NCI-H446 treated with DMSO at 0.1 percent for 48 hours (cell line): ENCODE measurements around the gene PRPF6.
A peak's percentile ranks its signal among the peaks of the same experiment; 100 is the strongest.
"Not testable (repeated sequence)": the region's sequence is repeated elsewhere in the genome, so short reads cannot be mapped to it uniquely, and the experiment has no call there.

Source experiments
- DNase-seq: peaks from one replicate; lab custom pipeline; 2025; lab: John Stamatoyannopoulos, UW

Gene PRPF6

GRCh38 chr20:63973636-63974401 is 7.1 kb upstream of the PRPF6 start:
- peak; percentile 45 for DNase-seq

- no peak for DNase-seq
Observed at GRCh38 chr20:63974402-63975200, 6.3 kb upstream of the PRPF6 start.

- DNase-seq = not testable (repeated sequence)
Observed at GRCh38 chr20:63976511-63976910, 4.4 kb upstream of the PRPF6 start.

GRCh38 chr20:63976980-63977738 is 3.8 kb upstream of the PRPF6 start:
- DNase-seq = no peak

- no peak for DNase-seq
Observed at GRCh38 chr20:63977739-63978276, 3.1 kb upstream of the PRPF6 start.

GRCh38 chr20:63978319-63979228 is 2.4 kb upstream of the PRPF6 start:
- DNase-seq = no peak

- DNase-seq = no peak
Observed at GRCh38 chr20:63979229-63979556, 1.7 kb upstream of the PRPF6 start.

- peak; percentile 60 for DNase-seq
Observed at GRCh38 chr20:63979557-63980316, 1.2 kb upstream of the PRPF6 start, which contains the start of gene SAMD10. Gene SAMD10 (minus strand): TSS chr20:63979642. CDS start chr20:63979467, 175 bp downstream.

- DNase-seq = no peak
Observed at GRCh38 chr20:63980317-63980805, 571 bp upstream of the PRPF6 start.

GRCh38 chr20:63982937-63983336 is 2.0 kb downstream of the PRPF6 start:
- DNase-seq = no peak

- DNase-seq = no peak
Observed at GRCh38 chr20:64000906-64001305, 20.0 kb downstream of the PRPF6 start.

- no peak for DNase-seq
Observed at GRCh38 chr20:64001607-64002011, 20.7 kb downstream of the PRPF6 start.

GRCh38 chr20:64003960-64004725 is 23.2 kb downstream of the PRPF6 start:
- DNase-seq = no peak

GRCh38 chr20:64005394-64005793 is 24.5 kb downstream of the PRPF6 start:
- no peak for DNase-seq

GRCh38 chr20:64006490-64006889 is 25.6 kb downstream of the PRPF6 start:
- no peak for DNase-seq

GRCh38 chr20:64006902-64007301 is 26.0 kb downstream of the PRPF6 start:
- DNase-seq = no peak

GRCh38 chr20:64009811-64010387 is 29.0 kb downstream of the PRPF6 start:
- DNase-seq = no peak

GRCh38 chr20:64010711-64011237 is 29.8 kb downstream of the PRPF6 start:
- no peak for DNase-seq

GRCh38 chr20:64011366-64011779 is 30.4 kb downstream of the PRPF6 start:
- DNase-seq = no peak
